Panc1 (cell line): ENCODE results near the gene F13B. TPM values are rescaled to one million over a fixed set of nuclear protein-coding genes. Genes with fewer than 3 reads are reported as not detected.
A peak's percentile ranks its signal among the peaks of the same experiment; 100 is the strongest.

Source experiments
- ATAC-seq: fragments of 200-7000 bp; cut with Tn5 transposase; 2 replicates; pipeline ENCODE4 v1.9.1; 2020; ENCODE audit warnings: mild to moderate bottlenecking, moderate library complexity
- Bru-seq: library from RNA; stranded (reverse); fragments of 400-500 nt; gene quantifications from one replicate; lab custom pipeline; 2021; lab: Mats Ljungman, UMichigan
- BruChase-seq, 2 experiments: library from RNA; stranded (reverse); fragments of 400-500 nt; gene quantifications; one replicate each; lab custom pipeline; 2021; lab: Mats Ljungman, UMichigan
- BruUV-seq: library from RNA; stranded (reverse); fragments of 400-500 nt; replicated peaks from 2 replicates; lab custom pipeline; 2021; lab: Mats Ljungman, UMichigan
- CTCF ChIA-PET: fragments of 300-600 bp; sonication (Branson Sonifier 250); formaldehyde crosslinking; loops from one replicate; lab custom pipeline; 2022; ENCODE audit warnings: antibody characterized with exemption; lab: Charles Lee
- POLR2A ChIA-PET: fragments of 300-600 bp; sonication (Branson Sonifier 250); formaldehyde crosslinking; loops from one replicate; lab custom pipeline; 2022; ENCODE audit warnings: antibody characterized with exemption; lab: Charles Lee
- DNase-seq: peaks from one replicate; pipeline ENCODE4 v3.0.0-alpha.2; 2010; ENCODE audit warnings: low read depth, low spot score
- H3K27ac ChIP-seq: 2 replicates; pipeline ENCODE4 v1.5.1; 2011; ENCODE audit warnings: mild to moderate bottlenecking, low read length, inconsistent platforms
- H3K27me3 ChIP-seq: fragments of 200-500 bp; sonication (Bioruptor generic); 2 replicates; pipeline ENCODE4 v1.6.0; 2014; ENCODE audit warnings: low read length, inconsistent platforms; ENCODE audit not compliant: control insufficient read depth, insufficient read depth
- H3K36me3 ChIP-seq: fragments of 200-500 bp; sonication (Bioruptor generic); 2 replicates; pipeline ENCODE4 v1.5.1; 2014; ENCODE audit warnings: inconsistent platforms, mild to moderate bottlenecking, low read length, moderate library complexity; ENCODE audit not compliant: control insufficient read depth, insufficient read depth
- H3K4me1 ChIP-seq: 2 replicates; pipeline ENCODE4 v1.5.1; 2011; ENCODE audit warnings: inconsistent platforms, mild to moderate bottlenecking, low read length, moderate library complexity; ENCODE audit not compliant: control insufficient read depth, insufficient read depth
- H3K4me3 ChIP-seq, 2 experiments: 2 replicates each; pipeline ENCODE4 v1.5.1; 2011 to 2012; ENCODE audit warnings: low read depth in 2 of 2, low read length in 2 of 2, mild to moderate bottlenecking in 2 of 2, inconsistent platforms in 1 of 2, moderate library complexity in 1 of 2
- H3K9me3 ChIP-seq: fragments of 200-500 bp; sonication (Bioruptor generic); 2 replicates; pipeline ENCODE4 v1.5.1; 2014; ENCODE audit warnings: low read depth, mild to moderate bottlenecking, inconsistent platforms, low read length, moderate library complexity; ENCODE audit not compliant: control insufficient read depth, insufficient read depth
- CTCF ChIP-seq: fragments of 450-650 bp; IDR thresholded peaks from 2 replicates; pipeline ENCODE4 v1.5.1; 2017; ENCODE audit warnings: mild to moderate bottlenecking
- POLR2AphosphoS5 ChIP-seq: IDR thresholded peaks from 2 replicates; pipeline ENCODE4 v1.6.1; 2012; ENCODE audit warnings: mild to moderate bottlenecking, low read depth, low read length, moderate library complexity
- REST ChIP-seq, 2 experiments: IDR thresholded peaks; 2 replicates each; pipeline ENCODE4 v1.6.1; 2011 to 2012; ENCODE audit warnings: low read depth in 2 of 2, control low read depth in 1 of 2, low read length in 1 of 2, mild to moderate bottlenecking in 1 of 2, moderate library complexity in 1 of 2; ENCODE audit not compliant: insufficient read depth in 1 of 2
- SIN3A ChIP-seq: IDR thresholded peaks from 2 replicates; pipeline ENCODE4 v1.6.1; 2012; ENCODE audit warnings: low read depth, mild to moderate bottlenecking, low read length, moderate library complexity, borderline replicate concordance; ENCODE audit not compliant: insufficient read depth
- TCF7L2 ChIP-seq: IDR thresholded peaks from 2 replicates; pipeline ENCODE4 v1.6.1; 2011; ENCODE audit warnings: mild to moderate bottlenecking, low read depth, low read length, inconsistent platforms
- in situ Hi-C: cut with HindIII; loops from 2 replicates; pipeline ENCODE4 v1.10.0; 2016; ENCODE audit warnings: low sequenced_read_pairs, low pct_unique_long_range_greater_than_20kb
- intact Hi-C: fragments of 100-400 bp; cut with micrococcal nuclease; formaldehyde crosslinking; loops from one replicate; pipeline ENCODE4 v1.10.0; 2022; ENCODE audit not compliant: unreplicated experiment
- long read RNA-seq: library from polyadenylated mRNA; unstranded; transcript quantifications from one replicate; pipeline ENCODE4 v2.0.0, GENCODE V29; 2021; ENCODE audit not compliant: unreplicated experiment
- polyA plus RNA-seq: library from polyadenylated mRNA; unstranded; fragments of >200 nt; gene quantifications from one replicate; pipeline ENCODE4 v1.2.1, GENCODE V29; 2012; ENCODE audit warnings: missing spikeins; ENCODE audit not compliant: insufficient read length
- total RNA-seq: library from RNA; stranded (reverse); gene quantifications from one replicate; pipeline ENCODE4 v1.2.1, GENCODE V29; 2021; ENCODE audit not compliant: unreplicated experiment

F13B gene
- total RNA-seq = not detected
- not detected for polyA plus RNA-seq
- Bru-seq, nascent RNA = percentile 15 among the genes with signal in this experiment
- BruChase-seq, experiment 1, labeled RNA remaining after a 2-hour chase = percentile 16 among the genes with signal in this experiment
- BruChase-seq, experiment 2, labeled RNA remaining after a 6-hour chase = percentile 14 among the genes with signal in this experiment
- long read RNA-seq = 0 reads

GRCh38 chr1:197066719-197067456 lies at the start of gene F13B:
Gene F13B (minus strand): TSS chr1:197067260. CDS start chr1:197067223, 37 bp downstream.
- in situ Hi-C loops (no loop called here), intact Hi-C loops (no loop called here)
- no peak for TF ChIP-seq SIN3A
- no peak for TF ChIP-seq POLR2AphosphoS5
- TF ChIP-seq REST (IDR thresholded peaks at IDR 0.05; ENCODE audit: insufficient read depth in 1 of 2, low read depth in 2 of 2, low read length in 1 of 2) = no peak
- TF ChIP-seq CTCF = no peak
- no peak for TF ChIP-seq TCF7L2
- Histone ChIP-seq H3K4me3 (no peak within 1 kb of the TSS), H3K4me1 (no peaks in the 10 kb centered on the region), H3K36me3 (no peaks in the 10 kb centered on the region), H3K9me3 (no peaks in the 10 kb centered on the region), H3K27ac (no peak within 1 kb of the TSS), H3K27me3 (no peaks in the 10 kb centered on the region)
- CTCF ChIA-PET = no interaction called here
- ATAC-seq (no peak), DNase-seq (no peak)
- POLR2A ChIA-PET = no interaction called here
- BruUV-seq = no TSS peak

GRCh38 chr1:197116156-197116555 lies 49.1 kb upstream of the F13B start:
- H3K4me3 ChIP-seq = no peak overlapping the region

More at GRCh38 chr1:197116156-197116555, 49.1 kb upstream of the F13B start:
- intact Hi-C loops = no loop called here
- no peaks in the 10 kb centered on the region for H3K4me1 ChIP-seq
- TF ChIP-seq SIN3A (no peak), POLR2AphosphoS5 (no peak), TCF7L2 (no peak), CTCF (no peak), REST (IDR thresholded peaks at IDR 0.05; ENCODE audit: insufficient read depth in 1 of 2, low read depth in 2 of 2, low read length in 1 of 2) (no peak)
- POLR2A ChIA-PET = no interaction called here
- ATAC-seq (no peak), DNase-seq (no peak)
- H3K9me3 ChIP-seq = no peaks in the 10 kb centered on the region
- H3K27ac ChIP-seq = no peak overlapping the region
- CTCF ChIA-PET = no interaction called here
- in situ Hi-C loops = no loop called here
- H3K36me3 ChIP-seq = peaks cover 5% of the 10 kb centered on the region; the same call in 1 of the 2 replicates
- no peaks in the 10 kb centered on the region for H3K27me3 ChIP-seq
- no TSS peak for BruUV-seq
